Mucosa of descending colon (tissue), 3 donors: Measurements from ENCODE around the gene BUB1B. TPM values are rescaled to one million over a fixed set of nuclear protein-coding genes. Genes with fewer than 3 reads are reported as not detected.
"Not testable (repeated sequence)": the region's sequence is repeated elsewhere in the genome, so short reads cannot be mapped to it uniquely, and the experiment has no call there.

Experiments used
- ATAC-seq: fragments of 200-7000 bp; cut with Tn5 transposase; one replicate; pipeline ENCODE4 v1.9.1; 2020; ENCODE audit warnings: mild to moderate bottlenecking, moderate library complexity
- DNase-seq, 3 donors: peaks; one replicate each; pipeline ENCODE4 v3.0.0-alpha.2; 2020
- H3K36me3 ChIP-seq: fragments of 200-600 bp; one replicate; pipeline ENCODE4 v1.8.0; 2021; ENCODE audit warnings: low read depth, mild to moderate bottlenecking
- H3K4me1 ChIP-seq: fragments of 200-600 bp; one replicate; pipeline ENCODE4 v1.8.0; 2021; ENCODE audit warnings: low read depth, mild to moderate bottlenecking
- H3K4me3 ChIP-seq: fragments of 200-600 bp; one replicate; pipeline ENCODE4 v1.8.0; 2021; ENCODE audit warnings: mild to moderate bottlenecking
- H3K9me3 ChIP-seq: fragments of 200-600 bp; one replicate; pipeline ENCODE4 v1.8.0; 2021; ENCODE audit warnings: mild to moderate bottlenecking
- CTCF ChIP-seq: fragments of 200-600 bp; IDR thresholded peaks from one replicate; pipeline ENCODE4 v1.8.0; 2022; ENCODE audit warnings: antibody characterized with exemption, mild to moderate bottlenecking
- intact Hi-C, 2 donors: fragments of 100-400 bp; cut with DNase I in 1 of 2; cut with micrococcal nuclease in 1 of 2; formaldehyde crosslinking; loops; one replicate each; pipeline versions ENCODE4 v1.11.0 to v1.11.1; 2022; cut with DNase I, micrococcal nuclease
- total RNA-seq, 3 donors: library from RNA; stranded (reverse); fragmentation: NEBNext Ultra II Directional in 2 of 3; extraction: Animal tissue kit (Norgen Biotek cat#: 25700) in 2 of 3; gene quantifications; one replicate each; pipeline versions ENCODE4 v1.2.1 to v1.2.4, GENCODE V29; 2021 to 2023
- donor health status: DM: no; HTN: no; CAD: no; lungs with moderate emphysema.
- donor health status: DM: no; HTN: no; CAD: no.
- donor health status: DM: no; HTN: yes; CAD: no.

Gene BUB1B
- total RNA-seq, 3 donors from 2014 or later = 5.0 to 13.6 (median 5.1) TPM

- no peak for DNase-seq
- ATAC-seq = no peak
- H3K4me3 ChIP-seq = no peak overlapping the region
- H3K36me3 ChIP-seq = no peaks in the 10 kb centered on the region
- TF ChIP-seq CTCF = no peak
- no peaks in the 10 kb centered on the region for H3K9me3 ChIP-seq
- intact Hi-C loops = no loop called here
- H3K4me1 ChIP-seq = peaks cover 2% of the 10 kb centered on the region
Measured at GRCh38 chr15:40150163-40150925, 10.5 kb upstream of the BUB1B start.

GRCh38 chr15:40151499-40151898 lies 9.4 kb upstream of the BUB1B start:
- ATAC-seq = no peak
- Histone ChIP-seq H3K9me3 (no peaks in the 10 kb centered on the region), H3K4me1 (peaks cover 7% of the 10 kb centered on the region), H3K4me3 (no peak overlapping the region), H3K36me3 (no peaks in the 10 kb centered on the region)
- DNase-seq = no peak
- intact Hi-C loops = no loop called here
- no peak for TF ChIP-seq CTCF

GRCh38 chr15:40151991-40152390 lies 8.9 kb upstream of the BUB1B start:
- Histone ChIP-seq H3K4me3 (no peak overlapping the region), H3K9me3 (no peaks in the 10 kb centered on the region), H3K4me1 (peaks cover 7% of the 10 kb centered on the region), H3K36me3 (no peaks in the 10 kb centered on the region)
- DNase-seq (no peak), ATAC-seq (no peak)
- TF ChIP-seq CTCF = no peak
- intact Hi-C loops = no loop called here

GRCh38 chr15:40154821-40155220 lies 6.0 kb upstream of the BUB1B start:
- DNase-seq, H3K4me3 ChIP-seq, intact Hi-C loops, H3K36me3 ChIP-seq, H3K9me3 ChIP-seq, H3K4me1 ChIP-seq: not testable (repeated sequence)
- peak; percentile 4 for ATAC-seq

- peak; percentile 67 to 76 (median 75) for DNase-seq
- intact Hi-C loops = no loop called here
- ATAC-seq = peak; percentile 96
Measured at GRCh38 chr15:40155270-40155910, 5.5 kb upstream of the BUB1B start.

More at GRCh38 chr15:40155270-40155910, 5.5 kb upstream of the BUB1B start:
- no peaks in the 10 kb centered on the region for H3K36me3 ChIP-seq
- H3K4me3 ChIP-seq = no peak overlapping the region
- H3K9me3 ChIP-seq = no peaks in the 10 kb centered on the region
- H3K4me1 ChIP-seq = peaks cover 7% of the 10 kb centered on the region
- no peak for TF ChIP-seq CTCF
